Mucosa of stomach (tissue), 1 donor: ENCODE measurements around the gene ZBTB16.
"Not testable (repeated sequence)": the region's sequence is repeated elsewhere in the genome, so short reads cannot be mapped to it uniquely, and the experiment has no call there.

Experiments used
- H3K27me3 ChIP-seq: one replicate; pipeline ENCODE4 v1.7.0; 2013; ENCODE audit warnings: mild to moderate bottlenecking, low read length; ENCODE audit not compliant: control insufficient read depth, insufficient read depth
- H3K36me3 ChIP-seq: one replicate; pipeline ENCODE4 v1.7.0; 2013; ENCODE audit warnings: low read length; ENCODE audit not compliant: control insufficient read depth, insufficient read depth
- H3K4me1 ChIP-seq: one replicate; pipeline ENCODE4 v1.7.0; 2013; ENCODE audit warnings: mild to moderate bottlenecking, low read length; ENCODE audit not compliant: control insufficient read depth, insufficient read depth
- H3K4me3 ChIP-seq: one replicate; pipeline ENCODE4 v1.7.0; 2013; ENCODE audit warnings: low read length
- H3K9ac ChIP-seq: one replicate; pipeline ENCODE4 v1.7.0; 2013; ENCODE audit warnings: mild to moderate bottlenecking, low read length, moderate library complexity
- H3K9me3 ChIP-seq: one replicate; pipeline ENCODE4 v1.7.0; 2013; ENCODE audit warnings: mild to moderate bottlenecking, low read length, moderate library complexity; ENCODE audit not compliant: control insufficient read depth
- donor health status: Pancreatic carcinoma.

The ZBTB16 gene

GRCh38 chr11:114049050-114049449, 10.5 kb upstream of the ZBTB16 start:
- Histone ChIP-seq H3K4me1 (no peaks in the 10 kb centered on the region), H3K9ac (no peak overlapping the region), H3K9me3 (no peaks in the 10 kb centered on the region), H3K4me3 (no peak overlapping the region), H3K27me3 (peaks cover 5% of the 10 kb centered on the region), H3K36me3 (no peaks in the 10 kb centered on the region)

DNA sequence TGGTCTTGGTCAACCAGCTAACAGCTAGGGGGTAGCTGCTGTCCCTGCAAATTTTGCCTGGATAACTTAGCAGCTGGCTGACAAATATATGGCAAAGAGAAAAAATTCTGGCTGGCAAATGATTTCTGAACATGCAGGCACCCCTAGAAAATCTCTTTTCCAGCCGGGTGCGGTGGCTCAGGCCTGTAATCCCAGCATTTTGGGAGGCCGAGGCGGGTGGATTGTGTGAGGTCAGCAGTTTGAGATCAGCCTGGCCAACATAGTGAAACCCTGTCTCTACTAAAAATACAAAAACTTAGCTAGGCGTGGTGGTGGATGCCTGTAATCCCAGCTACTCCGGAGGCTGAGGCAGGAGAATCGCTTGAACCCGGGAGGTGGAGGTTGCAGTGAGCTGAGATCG, 9.7 kb upstream of the ZBTB16 start:
- H3K4me1 ChIP-seq, H3K9ac ChIP-seq, H3K4me3 ChIP-seq, H3K36me3 ChIP-seq, H3K9me3 ChIP-seq, H3K27me3 ChIP-seq: not testable (repeated sequence)

DNA sequence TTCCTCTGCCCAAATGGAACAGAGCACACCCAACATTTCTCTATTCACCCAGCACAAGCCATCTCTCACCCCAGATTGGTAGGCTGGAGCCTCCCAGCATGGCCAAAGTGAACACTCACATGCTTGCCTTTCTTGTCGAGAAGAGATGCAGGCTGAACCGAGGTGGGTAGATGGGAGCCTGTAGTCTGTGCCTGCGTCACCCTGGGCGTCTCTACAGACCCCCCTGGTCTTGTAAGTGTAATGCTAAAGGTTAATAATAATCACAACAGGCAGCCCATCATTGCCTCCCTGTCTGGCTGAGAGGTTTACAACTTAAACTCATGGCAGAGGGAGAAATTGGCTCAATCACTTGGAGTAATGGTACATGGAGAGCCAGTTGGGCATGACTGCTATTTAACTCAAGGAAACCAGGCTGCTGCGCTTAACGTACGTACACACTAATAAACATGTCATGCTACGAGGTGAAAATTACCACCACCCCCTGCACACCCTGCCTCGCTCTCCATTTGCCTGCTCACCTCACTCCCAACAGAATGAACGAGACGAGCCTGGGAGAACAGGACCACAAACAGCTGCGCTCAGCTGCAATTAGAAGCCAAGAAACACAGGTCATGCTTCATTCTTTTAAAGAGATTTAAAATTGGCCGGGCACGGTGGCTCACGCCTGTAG, 9.1 kb upstream of the ZBTB16 start:
- Histone ChIP-seq H3K9ac (no peak overlapping the region), H3K9me3 (no peaks in the 10 kb centered on the region), H3K4me3 (no peak overlapping the region), H3K4me1 (no peaks in the 10 kb centered on the region), H3K36me3 (no peaks in the 10 kb centered on the region), H3K27me3 (peaks cover 5% of the 10 kb centered on the region)

- no peak overlapping the region for H3K9ac ChIP-seq
Measured at GRCh38 chr11:114051558-114051957, 8.0 kb upstream of the ZBTB16 start.

DNA sequence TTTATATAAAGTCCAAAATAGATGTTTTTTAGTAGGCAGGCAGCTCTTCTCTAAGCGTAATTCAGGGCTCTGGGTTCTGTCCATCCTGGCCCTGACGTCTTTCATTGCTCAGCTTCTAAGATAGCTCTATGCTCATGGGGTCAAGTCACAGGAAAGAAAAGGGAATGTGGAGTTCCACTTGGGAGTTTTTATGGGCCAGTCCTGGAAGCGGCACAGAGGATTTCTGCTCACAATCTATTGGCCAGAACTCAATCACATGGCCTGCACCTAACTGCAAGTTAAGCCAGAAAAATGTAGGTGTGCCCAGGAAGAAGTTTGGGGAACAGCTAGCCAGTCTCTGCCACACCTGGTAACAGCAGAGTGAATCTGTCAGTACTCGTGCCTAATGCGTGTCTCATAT, 7.4 kb upstream of the ZBTB16 start:
- Histone ChIP-seq H3K4me1 (no peaks in the 10 kb centered on the region), H3K9ac (no peak overlapping the region), H3K36me3 (no peaks in the 10 kb centered on the region), H3K27me3 (peaks cover 11% of the 10 kb centered on the region), H3K9me3 (no peaks in the 10 kb centered on the region), H3K4me3 (no peak overlapping the region)

More at GRCh38 chr11:114051558-114051957, 8.0 kb upstream of the ZBTB16 start:
- Histone ChIP-seq H3K9me3 (no peaks in the 10 kb centered on the region), H3K4me1 (no peaks in the 10 kb centered on the region), H3K27me3 (peaks cover 5% of the 10 kb centered on the region), H3K36me3 (no peaks in the 10 kb centered on the region), H3K4me3 (no peak overlapping the region)

GRCh38 chr11:114053406-114053805, 6.1 kb upstream of the ZBTB16 start:
- Histone ChIP-seq H3K27me3 (peaks cover 24% of the 10 kb centered on the region), H3K9me3 (no peaks in the 10 kb centered on the region), H3K4me1 (peaks cover 1% of the 10 kb centered on the region), H3K36me3 (no peaks in the 10 kb centered on the region), H3K9ac (no peak overlapping the region), H3K4me3 (no peak overlapping the region)

DNA sequence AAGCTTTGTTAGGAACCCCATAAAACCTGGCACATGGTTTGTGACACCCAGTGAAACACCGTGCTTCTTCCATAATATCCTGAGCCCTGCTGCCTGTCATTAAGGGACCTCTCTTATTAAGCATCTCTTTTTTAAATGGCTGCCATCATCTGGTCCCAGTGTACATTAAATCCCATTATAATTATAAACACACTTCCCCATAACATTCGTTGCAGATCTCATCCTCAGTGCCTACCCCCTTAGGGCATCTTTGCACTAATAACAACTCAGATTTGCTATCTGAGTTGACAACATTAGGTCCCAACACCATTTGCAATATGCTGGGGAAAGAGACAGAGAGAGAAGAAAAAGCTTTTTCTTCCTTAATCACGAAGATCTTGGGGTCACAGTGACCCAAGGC, 4.7 kb upstream of the ZBTB16 start:
- Histone ChIP-seq H3K36me3 (no peaks in the 10 kb centered on the region), H3K9me3 (no peaks in the 10 kb centered on the region), H3K4me1 (peaks cover 7% of the 10 kb centered on the region), H3K27me3 (peaks cover 30% of the 10 kb centered on the region), H3K9ac (no peak overlapping the region), H3K4me3 (no peak overlapping the region)

GRCh38 chr11:114056409-114056808, 3.1 kb upstream of the ZBTB16 start:
- Histone ChIP-seq H3K9ac (no peak overlapping the region), H3K27me3 (peaks cover 46% of the 10 kb centered on the region), H3K36me3 (no peaks in the 10 kb centered on the region), H3K4me1 (peaks cover 11% of the 10 kb centered on the region), H3K4me3 (no peak overlapping the region), H3K9me3 (no peaks in the 10 kb centered on the region)

GRCh38 chr11:114057147-114057546, 2.4 kb upstream of the ZBTB16 start:
- no peaks in the 10 kb centered on the region for H3K36me3 ChIP-seq
- peaks cover 11% of the 10 kb centered on the region for H3K4me1 ChIP-seq
- no peak overlapping the region for H3K4me3 ChIP-seq
- H3K9me3 ChIP-seq, result no peaks in the 10 kb centered on the region
- peaks cover 51% of the 10 kb centered on the region for H3K27me3 ChIP-seq
- no peak overlapping the region for H3K9ac ChIP-seq

- Histone ChIP-seq H3K4me3 (no peak overlapping the region), H3K9ac (no peak overlapping the region), H3K9me3 (no peaks in the 10 kb centered on the region), H3K27me3 (peaks cover 55% of the 10 kb centered on the region), H3K36me3 (no peaks in the 10 kb centered on the region), H3K4me1 (peaks cover 14% of the 10 kb centered on the region)
Measured at GRCh38 chr11:114057605-114058004, 1.9 kb upstream of the ZBTB16 start.

- peaks cover 59% of the 10 kb centered on the region for H3K27me3 ChIP-seq
- no peak overlapping the region for H3K4me3 ChIP-seq
- no peaks in the 10 kb centered on the region for H3K9me3 ChIP-seq
- H3K4me1 ChIP-seq, result peaks cover 14% of the 10 kb centered on the region
- H3K9ac ChIP-seq, result peak overlapping the region; percentile 18
- H3K36me3 ChIP-seq, result no peaks in the 10 kb centered on the region
Measured at GRCh38 chr11:114058026-114058706, 1.3 kb upstream of the ZBTB16 start.

- peaks cover 14% of the 10 kb centered on the region for H3K4me1 ChIP-seq
- no peak overlapping the region for H3K4me3 ChIP-seq
- no peaks in the 10 kb centered on the region for H3K9me3 ChIP-seq
- peaks cover 63% of the 10 kb centered on the region for H3K27me3 ChIP-seq
- H3K9ac ChIP-seq, result peak overlapping the region; percentile 18
- H3K36me3 ChIP-seq, result no peaks in the 10 kb centered on the region
Measured at GRCh38 chr11:114058871-114059277, 637 bp upstream of the ZBTB16 start.
